GM18517 (cell line): Measurements from ENCODE around the gene TPRKB.
"Not testable (repeated sequence)": the region's sequence is repeated elsewhere in the genome, so short reads cannot be mapped to it uniquely, and the experiment has no call there.

Experiments used
- ATAC-seq: cut with Tn5 transposase; IDR thresholded peaks from one replicate; pipeline ENCODE4 v1.9.1; 2021; ENCODE audit warnings: mild to moderate bottlenecking, moderate library complexity; ENCODE audit not compliant: unreplicated experiment

The TPRKB gene

GRCh38 chr2:73740767-73741166, 3.6 kb upstream of the TPRKB start:
- no peak for ATAC-seq

GRCh38 chr2:73739101-73739500, 2.0 kb upstream of the TPRKB start:
- no peak for ATAC-seq

GRCh38 chr2:73736378-73736777, 767 bp downstream of the TPRKB start:
- peak; percentile 1 for ATAC-seq

- ATAC-seq, result no peak
These were observed 6.3 kb downstream of the TPRKB start for GRCh38 chr2:73730810-73731209.

- ATAC-seq, result no peak
These were observed 8.4 kb downstream of the TPRKB start for GRCh38 chr2:73728711-73729110.

GRCh38 chr2:73728043-73728442, 9.1 kb downstream of the TPRKB start:
- no peak for ATAC-seq

- not testable (repeated sequence) for ATAC-seq
These were observed 10.5 kb downstream of the TPRKB start for GRCh38 chr2:73726657-73727056.

GRCh38 chr2:73718851-73719621, 18.1 kb downstream of the TPRKB start:
- no peak for ATAC-seq

GRCh38 chr2:73718421-73718820, 18.7 kb downstream of the TPRKB start:
- ATAC-seq, result no peak

GRCh38 chr2:73717695-73718094, 19.4 kb downstream of the TPRKB start:
- not testable (repeated sequence) for ATAC-seq

GRCh38 chr2:73717251-73717606, 19.9 kb downstream of the TPRKB start:
- no peak for ATAC-seq

GRCh38 chr2:73716543-73717250, 20.4 kb downstream of the TPRKB start:
- ATAC-seq, result no peak

GRCh38 chr2:73714091-73714490, 23.1 kb downstream of the TPRKB start:
- ATAC-seq, result no peak

- no peak for ATAC-seq
These were observed 28.6 kb downstream of the TPRKB start for GRCh38 chr2:73708527-73708926.

- no peak for ATAC-seq
These were observed 29.5 kb downstream of the TPRKB start for GRCh38 chr2:73707636-73708035.

- ATAC-seq, result no peak
These were observed 30.1 kb downstream of the TPRKB start for GRCh38 chr2:73707058-73707457.

GRCh38 chr2:73705091-73705490, 32.1 kb downstream of the TPRKB start:
- no peak for ATAC-seq

- ATAC-seq, result no peak
These were observed 32.9 kb downstream of the TPRKB start for GRCh38 chr2:73704285-73704684.

GRCh38 chr2:73703675-73704074, 33.5 kb downstream of the TPRKB start:
- no peak for ATAC-seq

- ATAC-seq, result not testable (repeated sequence)
These were observed 34.2 kb downstream of the TPRKB start for GRCh38 chr2:73702852-73703493.

GRCh38 chr2:73701968-73702665, 35.0 kb downstream of the TPRKB start:
- ATAC-seq, result no peak
